NCI-H2029 (cell line): ENCODE data around the gene LRIG3.

Experiments
- DNase-seq: peaks from one replicate; lab custom pipeline; 2025; lab: John Stamatoyannopoulos, UW

LRIG3 gene

DNA sequence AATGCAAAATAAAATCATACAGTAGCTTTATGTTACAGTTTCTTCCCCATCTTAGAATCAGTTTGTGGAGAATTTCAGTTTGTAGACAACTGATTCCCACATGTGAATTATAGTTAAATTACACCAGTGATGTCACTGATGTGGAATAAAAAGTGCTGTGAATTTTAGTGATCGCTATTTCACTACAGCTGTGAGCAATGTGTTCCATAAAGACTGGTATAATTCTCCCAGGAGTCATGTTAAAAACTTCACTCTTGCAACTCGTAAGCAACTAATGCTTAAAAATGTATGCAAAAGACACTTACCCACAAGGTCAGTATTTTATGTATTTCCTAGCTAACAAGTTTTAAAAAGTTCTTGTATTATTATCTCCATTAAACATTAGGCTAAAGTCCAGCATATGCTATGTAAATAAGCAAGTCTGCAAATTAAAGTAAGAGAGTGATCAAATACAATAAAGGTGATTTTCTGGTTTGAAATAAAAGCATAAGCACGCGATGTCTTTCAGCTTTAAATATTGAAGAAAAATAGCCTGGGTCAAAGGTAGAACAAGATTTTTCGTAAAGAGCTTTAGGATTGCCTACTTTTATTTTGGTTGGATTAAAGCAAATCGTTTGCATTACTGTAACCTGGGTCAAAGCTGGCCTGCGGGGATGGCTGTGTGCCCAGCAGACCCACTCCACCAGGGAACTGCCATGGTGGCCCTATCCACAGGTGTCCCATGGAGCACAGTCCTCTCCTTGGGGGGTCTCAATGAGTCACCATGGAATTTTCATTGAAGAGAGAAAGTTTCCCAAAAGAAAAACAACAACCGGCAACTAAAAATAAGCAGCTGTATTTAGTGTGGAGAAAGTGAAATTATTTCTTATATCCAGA lies 12.7 kb upstream of the LRIG3 start:
- DNase-seq, result no peak

DNA sequence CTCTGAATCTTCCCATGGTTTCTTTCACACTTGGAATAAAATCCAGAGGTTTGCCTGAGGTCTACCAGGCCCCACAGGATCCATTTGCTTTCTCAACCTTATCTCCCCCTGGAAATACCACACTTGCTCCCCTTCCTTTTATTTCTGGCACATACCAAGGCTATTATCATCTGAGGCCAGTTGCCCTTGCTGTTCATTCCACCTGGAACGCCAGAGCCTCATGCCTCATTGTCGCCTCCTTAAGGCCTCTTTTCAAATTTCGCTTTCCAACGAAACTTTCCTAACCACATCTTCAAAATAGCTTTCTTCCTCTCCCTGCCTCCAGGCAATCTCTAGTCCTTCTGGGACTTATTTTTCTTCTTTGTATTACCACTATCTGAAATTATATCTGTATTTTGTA lies 11.2 kb upstream of the LRIG3 start:
- DNase-seq, result no peak

DNA sequence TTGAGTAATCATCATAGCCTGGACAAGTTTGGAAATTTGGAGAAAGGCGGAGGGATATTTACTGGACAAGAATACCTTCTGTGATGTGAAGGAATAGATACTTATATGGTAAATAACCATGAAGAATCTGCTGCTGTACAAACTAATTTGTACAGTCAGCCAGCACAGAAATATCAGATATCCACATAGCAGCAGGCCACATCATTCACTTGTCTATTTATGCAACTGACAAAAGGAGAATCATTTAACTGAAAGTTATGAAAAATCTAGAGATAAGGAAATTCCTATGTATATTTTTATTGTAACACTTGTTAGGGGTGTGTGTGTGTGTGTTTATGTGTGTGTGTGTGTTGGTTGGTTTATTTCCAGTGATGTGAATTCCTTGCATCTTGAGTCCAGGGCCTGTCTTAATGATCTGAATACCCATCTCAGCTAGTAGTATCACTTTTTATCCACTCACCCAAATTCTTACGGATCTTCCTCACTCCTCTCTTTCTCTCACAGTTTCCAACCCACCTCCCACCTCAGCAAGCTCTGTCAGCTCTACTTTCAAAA lies 10.5 kb upstream of the LRIG3 start:
- no peak for DNase-seq

DNA sequence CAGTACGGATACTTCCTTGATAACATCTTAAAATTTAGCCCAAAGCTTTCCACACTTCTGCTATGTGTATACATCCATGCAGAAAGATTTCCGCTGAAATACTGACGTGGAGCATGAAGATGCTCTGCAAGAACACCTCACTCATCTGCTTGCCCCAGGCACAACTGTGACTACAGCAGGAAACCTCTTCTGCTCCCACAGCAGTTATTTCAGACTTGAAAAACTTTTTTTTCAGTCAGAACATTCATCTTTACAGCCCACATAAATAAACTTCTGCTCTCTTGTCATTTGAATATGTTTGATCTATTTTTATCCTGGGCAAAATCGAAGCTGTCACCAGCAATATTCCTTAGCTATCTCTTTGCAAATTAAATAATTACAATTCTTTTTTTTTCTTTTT lies 6.8 kb upstream of the LRIG3 start:
- no peak for DNase-seq

DNA sequence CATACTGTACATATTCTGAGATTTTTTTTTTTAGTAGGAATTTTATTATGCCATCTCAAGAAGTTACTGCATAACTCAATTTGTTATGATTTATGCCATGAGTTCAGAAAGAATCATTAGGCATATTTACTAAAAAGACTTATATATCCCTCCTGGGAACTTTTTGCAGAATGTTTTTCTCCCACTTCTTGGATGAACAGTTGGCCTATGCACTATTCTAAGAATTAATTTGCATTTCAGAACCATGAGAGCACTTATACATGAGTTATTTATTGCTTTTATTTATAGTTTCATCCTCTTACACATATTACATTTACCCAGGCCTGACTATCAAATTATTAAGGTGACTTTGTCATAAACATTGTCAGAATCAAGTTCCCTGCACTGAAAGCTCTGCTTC lies 6.3 kb upstream of the LRIG3 start:
- no peak for DNase-seq

DNA sequence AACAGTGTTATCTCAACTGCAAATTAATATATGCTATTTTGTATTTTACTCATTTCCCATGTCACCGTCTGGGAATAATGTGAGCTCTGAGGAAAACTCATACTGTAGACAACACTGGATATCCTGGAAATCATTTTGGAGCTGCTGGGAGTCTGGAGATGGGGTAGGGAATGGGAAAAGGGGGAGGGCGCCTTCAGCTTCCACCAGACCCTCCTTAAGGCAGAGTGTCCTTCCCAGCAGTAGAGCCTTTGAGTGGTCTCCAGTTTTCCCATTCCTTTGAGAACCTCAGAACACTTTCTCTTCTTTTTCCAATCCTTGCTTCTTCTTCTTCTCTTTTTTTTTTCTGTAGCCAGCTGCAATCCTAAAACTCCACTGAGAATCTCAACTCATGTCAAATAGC lies 5.4 kb upstream of the LRIG3 start:
- DNase-seq, result no peak

DNA sequence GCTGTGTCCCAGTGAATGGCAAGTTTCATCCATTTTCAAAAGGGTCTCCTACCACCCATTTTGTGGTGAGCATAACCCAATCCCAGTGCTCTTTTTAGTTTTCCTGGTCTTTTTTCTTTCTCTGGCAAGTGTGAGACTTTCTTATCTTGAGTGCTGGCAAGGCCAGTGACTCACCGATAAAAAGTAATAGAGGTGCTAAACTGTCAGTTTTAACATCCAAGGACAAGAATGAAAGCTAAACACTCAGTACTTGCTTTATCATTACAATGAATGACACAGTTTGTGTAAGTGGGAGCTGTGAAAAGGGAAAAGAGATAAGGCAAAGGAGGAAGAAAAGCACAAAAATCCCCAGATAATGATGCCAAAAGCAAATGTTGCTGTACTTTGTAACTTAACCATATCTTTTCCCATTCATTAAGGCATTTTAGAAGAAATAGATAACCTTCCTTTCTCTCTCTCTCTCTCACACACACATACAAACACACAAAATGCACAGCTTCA lies 4.9 kb upstream of the LRIG3 start:
- no peak for DNase-seq

DNA sequence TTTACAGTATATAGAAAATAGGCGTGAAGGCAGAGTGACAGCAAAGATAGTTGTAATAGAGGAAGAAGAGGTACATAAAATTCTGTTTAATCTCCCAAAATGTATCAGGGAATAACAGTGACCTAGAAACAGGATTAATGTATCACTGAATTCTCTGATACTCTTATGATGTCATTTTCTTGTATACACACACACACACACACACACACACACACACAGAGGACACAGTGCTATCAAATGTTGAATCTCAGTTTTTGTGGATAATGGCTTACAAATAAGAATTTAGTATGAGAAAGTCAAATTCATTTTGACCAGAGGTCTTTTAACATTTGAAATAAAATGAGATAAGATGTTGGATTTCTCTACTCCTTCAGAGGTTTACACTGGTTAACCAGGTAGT lies 4.3 kb upstream of the LRIG3 start:
- DNase-seq, result no peak

DNA sequence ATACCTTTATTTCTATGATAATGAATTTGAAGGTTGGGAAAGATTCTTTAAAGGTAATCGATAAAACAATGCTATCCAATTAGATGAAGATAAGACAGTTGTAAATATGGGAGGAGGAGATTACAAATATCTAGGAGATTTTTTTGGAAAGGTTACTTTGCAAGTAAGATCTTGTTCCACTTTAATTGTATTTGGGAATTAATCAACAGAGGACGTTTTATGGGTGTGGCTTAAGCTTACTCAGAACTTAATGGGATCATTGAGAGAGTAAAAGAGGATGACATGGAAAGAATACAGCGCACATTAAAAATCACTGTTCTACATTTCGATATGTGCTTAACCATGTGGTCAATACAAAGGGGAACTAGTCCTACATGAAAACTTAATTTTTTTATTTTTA lies 3.5 kb upstream of the LRIG3 start:
- no peak for DNase-seq

DNA sequence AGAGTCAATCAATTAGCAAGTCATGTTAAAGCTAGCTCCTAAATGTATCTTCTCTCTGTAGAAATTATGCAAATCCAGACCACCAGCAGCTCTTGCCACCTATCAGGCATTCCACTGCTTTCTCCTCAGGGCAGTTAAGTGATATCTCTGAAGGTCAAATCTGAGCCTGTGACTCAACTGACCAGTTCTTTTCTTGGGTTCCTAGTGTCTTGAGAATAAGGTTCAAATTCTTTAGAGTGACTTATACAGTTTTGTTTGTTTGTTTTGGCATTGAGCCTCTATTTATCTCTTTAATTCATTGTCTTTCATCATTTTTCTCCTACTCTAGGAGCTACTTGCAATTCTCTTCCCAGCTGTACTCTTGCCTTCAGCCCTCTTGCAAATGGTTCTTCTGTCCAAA lies 2.5 kb upstream of the LRIG3 start:
- DNase-seq, result no peak

DNA sequence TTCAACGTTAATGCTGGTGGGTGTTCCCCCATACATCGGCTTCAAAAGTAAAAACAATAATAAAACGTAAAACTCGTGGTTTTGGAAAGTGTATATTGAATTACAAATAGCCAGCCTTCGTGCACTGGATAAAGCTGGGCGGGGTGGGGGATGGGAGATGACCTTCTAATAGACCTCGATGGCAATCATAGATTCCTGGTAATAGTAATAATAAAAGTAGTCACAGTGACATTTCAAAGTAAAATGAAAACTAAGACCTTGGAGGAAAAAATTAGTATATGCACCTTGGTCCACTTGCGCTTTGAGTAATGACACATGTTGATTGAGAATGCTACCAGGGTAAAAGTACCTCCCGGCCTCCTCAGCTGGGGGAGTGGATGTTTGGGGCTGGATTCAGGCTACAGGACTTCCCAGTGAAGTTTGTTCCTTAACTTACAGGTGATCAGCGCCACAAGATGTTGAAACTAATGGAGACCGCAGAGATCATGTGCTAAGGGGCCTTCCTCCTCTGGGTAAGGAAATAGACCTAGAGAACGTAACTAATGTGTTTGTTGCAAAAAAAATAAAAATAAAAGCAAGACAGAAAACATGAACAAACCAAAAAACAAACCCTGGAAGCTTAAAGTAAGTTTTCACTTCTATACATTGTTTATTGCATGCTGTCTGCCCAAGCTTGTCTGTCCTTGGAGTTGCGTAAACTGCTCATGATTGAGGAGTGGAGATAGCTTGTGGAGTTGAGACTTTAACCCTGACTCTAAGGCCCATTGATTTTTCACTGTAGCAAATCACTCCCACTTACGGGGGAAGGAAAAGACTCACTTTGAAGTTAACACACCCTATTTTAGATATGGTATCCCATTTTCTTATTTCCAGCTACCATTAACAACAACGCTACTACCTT lies 907 bp upstream of the LRIG3 start:
- no peak for DNase-seq

DNA sequence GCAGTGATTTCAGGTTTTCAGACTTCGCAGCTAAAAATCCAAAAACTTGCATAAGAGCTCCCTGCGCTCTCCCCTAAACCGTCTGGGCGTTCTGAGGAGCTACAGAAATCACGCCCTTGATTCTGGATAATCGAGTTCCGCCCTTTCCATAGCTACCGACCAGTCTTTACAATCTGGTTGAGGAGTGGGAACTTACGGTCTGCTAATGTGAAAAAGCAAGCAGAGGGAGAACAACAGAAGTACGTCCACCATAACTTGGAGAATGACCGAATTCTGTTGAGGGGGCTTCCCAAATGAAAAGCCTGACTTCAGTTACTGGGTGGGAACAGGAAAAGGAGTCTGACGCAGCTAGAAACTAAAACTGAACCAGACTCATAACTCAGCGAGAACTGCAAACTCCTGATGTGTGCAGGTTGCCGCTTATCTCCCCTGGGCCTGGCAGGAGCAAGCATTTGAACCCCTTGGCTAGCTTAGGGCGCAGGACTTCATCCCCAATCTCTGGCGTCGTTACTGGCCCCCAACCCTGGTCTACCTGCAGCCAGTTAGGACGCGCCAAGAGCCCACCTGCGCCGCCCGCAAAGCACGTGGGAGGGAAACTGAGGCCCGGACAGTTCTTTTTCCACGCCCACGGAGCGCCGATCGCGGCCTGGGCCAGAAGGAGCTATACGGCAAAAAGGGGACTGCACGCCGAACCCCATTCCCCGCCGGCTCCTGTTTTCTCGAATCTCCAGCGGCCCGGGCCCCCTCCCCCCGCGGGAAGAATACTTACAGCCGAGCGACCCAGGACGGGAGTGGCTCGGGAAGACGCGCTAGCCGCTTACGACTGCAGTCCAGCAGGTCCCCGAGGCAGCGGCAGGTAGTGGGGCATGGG lies 838 bp downstream of the LRIG3 start:
- DNase-seq, result peak; percentile 59

DNA sequence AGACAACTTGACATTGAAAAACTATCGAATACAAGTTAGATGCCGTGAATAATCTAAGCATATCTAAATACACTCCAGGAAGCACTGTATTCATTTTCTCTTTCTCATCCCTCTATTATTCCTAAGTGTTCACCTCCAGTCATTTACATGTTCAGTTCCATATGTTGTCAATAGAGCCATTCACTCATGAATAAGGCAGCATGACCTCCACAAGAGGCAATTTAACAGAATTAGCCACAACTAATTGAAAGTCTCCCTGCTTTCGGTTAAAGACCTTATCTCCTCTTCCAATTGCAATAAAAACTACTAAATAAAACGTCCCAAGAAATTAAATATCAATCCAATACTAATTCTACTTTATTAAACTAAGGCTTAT lies 1.8 kb downstream of the LRIG3 start:
- DNase-seq, result no peak

DNA sequence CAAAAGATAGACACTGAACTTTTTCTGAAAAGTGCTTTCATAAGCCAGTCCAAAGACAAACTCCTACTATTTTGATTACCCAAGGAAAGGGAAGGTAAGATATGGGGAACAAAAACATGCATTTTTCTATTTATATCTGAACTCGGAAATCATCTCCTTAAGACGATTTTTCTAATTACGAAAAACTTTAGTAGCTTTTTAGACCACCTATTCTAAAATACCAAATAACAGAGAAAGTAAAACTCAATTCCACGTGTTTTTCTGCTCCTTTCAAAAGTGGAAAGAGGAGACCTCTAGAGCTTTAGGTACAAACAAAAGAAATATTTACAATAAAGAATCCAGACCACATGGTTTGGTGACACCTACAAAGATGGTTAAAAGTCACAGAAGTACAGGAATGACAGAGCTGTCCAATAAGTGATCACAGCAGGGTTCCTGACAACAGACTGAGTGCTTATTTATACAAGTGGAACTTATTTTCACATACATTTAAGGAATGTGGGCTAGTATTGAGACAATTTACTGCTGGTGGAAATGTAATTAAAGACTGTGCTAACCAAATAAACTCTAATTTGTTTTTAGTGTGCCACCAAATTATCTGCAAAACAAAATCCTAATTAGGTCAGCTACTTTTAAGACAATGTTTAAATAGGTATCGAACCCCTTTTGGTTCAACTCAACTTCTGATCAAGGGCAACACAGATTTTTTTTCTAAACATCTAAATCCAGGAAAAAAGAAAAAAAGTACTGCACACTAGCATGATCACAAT lies 2.4 kb downstream of the LRIG3 start:
- no peak for DNase-seq

DNA sequence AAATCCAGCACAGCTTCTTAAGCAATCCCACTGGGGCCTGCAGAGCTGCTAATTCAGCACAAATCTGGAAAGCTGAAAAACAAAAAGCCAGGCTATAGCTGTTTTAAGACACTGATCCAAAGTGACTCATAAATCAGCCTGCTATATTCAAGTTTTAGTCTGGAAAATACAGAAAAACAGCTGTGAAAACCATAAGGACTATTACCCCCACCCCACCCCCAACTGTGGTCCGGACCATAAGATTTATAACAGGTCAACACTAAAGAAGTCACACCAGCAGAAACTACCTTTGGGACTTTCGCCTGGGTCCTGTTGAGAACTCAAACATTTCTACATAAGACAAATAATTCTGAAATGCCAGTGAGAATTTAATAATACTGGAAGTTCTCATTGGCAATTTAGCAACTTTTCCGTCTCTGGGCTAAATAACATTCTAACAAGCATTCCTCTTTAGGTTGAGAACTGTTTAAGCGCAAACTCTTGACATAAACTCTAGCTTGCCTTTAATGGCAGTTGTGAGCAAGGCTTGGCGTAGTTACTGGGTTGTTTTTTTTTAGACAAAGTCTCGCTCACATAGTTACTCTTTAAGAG lies 3.3 kb downstream of the LRIG3 start:
- DNase-seq, result no peak

DNA sequence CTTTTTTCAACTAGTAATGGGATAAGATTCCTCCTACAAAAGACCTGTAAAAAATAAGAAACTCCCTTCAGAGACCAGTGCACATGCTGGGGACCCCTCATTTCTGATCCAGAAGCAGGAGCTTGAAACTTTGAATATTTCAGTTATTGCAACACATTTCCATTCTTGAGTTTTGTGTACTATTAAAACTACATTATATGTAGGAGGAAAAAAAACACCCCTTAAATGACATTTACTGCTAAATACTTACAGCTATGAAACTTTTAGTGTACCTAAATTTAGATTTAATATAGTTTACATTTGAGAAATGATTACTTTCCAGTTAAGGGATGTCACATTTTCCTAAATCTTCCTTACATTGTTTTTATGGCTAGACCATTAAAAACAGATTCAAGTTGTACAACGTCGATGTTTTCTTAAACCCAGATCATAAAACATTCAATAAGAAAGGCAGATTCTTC lies 4.1 kb downstream of the LRIG3 start:
- no peak for DNase-seq

DNA sequence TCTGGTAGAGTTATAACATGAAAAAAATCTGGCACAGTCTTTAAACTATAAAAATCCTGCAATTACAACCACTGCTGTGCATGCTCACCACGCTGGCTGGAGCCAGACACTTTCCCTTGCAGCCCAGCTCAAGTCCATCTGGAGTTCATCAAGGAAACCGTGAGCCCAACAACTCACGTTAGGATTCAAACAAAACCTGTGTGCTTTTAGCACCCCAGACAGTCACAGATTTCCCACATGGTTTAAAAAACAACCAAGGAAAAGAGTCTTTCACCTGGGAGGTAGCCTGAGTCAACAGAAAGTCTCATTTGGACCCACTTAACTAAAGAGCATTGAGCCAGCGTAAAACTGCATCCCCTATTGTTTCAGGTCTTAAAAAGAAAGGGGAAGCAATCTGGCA lies 4.7 kb downstream of the LRIG3 start:
- peak; percentile 39 for DNase-seq

DNA sequence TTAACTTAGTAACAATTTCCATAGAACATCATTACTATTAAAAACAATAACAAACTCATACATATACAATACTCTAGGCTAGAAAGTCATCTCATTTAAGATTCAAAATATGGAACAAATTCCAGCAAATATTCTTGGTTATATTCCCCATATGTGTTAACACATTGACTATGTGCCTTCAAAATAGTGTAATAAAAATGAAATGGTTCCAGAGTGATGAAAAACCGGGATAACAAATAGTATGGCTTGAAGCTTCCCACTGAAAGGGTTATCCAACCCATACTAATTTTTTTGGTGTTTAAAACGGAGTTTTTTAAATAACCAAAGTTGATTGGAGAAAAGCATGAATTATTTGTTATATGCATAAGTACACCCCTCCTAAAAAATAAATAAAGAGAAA lies 5.3 kb downstream of the LRIG3 start:
- DNase-seq, result no peak

DNA sequence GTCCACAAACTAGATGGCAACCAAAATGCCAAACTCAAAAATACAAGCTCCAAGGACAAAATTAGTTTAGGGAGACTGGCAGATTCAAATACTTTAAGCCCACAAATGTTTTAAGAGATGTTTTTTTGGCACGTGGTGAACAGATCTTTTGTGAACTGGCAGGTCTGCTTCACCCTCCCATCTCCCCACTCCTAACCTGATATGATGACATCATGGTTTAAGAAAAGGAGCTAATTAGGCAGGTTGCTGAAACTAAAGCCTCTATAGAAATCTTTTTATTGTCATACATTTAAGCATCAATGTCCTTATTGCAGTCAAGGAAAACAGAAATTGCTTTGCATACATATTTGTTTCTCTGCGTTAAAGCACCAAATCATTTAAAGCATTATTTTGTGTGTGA lies 5.8 kb downstream of the LRIG3 start:
- DNase-seq, result peak; percentile 48

DNA sequence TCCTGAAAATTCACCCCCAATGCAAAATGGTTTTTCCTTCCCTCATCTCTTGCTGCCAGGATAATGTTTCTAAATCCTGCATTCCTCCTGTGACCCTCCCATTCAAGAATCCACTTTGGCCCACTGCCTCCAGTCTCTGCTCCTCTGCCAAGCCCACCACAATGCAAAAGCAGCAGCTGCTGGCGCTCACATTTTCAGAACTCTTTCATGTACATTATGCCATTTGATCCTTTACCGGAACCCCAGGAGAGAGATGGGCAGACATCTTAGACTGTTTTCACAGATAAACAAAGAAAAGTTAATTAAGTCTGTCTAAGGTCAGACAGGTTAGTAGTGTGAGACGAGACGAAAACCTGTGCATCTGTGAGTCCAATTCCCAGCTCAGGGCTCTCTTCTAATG lies 12.9 kb downstream of the LRIG3 start:
- no peak for DNase-seq

DNA sequence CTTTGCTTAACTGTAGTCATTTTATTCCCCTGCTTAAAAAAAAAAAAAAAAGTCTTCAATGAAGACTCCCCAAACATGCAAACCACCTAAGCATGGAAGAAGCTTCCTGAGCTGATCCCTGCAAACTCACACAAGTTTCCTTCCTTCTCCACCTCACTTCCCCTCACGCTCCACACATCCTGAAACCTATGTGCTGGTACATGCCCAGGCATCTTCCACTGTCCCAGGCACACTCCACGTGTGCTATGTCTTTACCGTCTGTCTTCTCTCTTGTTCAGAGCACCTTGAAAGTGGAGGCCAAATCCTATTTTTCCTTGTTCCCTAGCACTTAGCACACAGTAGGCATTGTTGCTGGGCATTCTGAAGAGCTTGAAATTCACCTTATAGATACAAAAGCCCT lies 13.4 kb downstream of the LRIG3 start:
- DNase-seq, result no peak
